22Rv1 (cell line): ENCODE results near the gene MMP3.

ENCODE experiments used
- H3K27ac ChIP-seq: fragments of 450-650 bp; 2 replicates; pipeline ENCODE4 v1.5.1; 2017
- CTCF ChIP-seq: fragments of 450-650 bp; IDR thresholded peaks from 2 replicates; pipeline ENCODE4 v1.5.1; 2017; ENCODE audit warnings: mild to moderate bottlenecking
- ZFX ChIP-seq: fragments of 450-650 bp; IDR thresholded peaks from 2 replicates; pipeline ENCODE4 v1.6.1; 2017; ENCODE audit warnings: antibody characterized with exemption, borderline replicate concordance

Gene MMP3

DNA sequence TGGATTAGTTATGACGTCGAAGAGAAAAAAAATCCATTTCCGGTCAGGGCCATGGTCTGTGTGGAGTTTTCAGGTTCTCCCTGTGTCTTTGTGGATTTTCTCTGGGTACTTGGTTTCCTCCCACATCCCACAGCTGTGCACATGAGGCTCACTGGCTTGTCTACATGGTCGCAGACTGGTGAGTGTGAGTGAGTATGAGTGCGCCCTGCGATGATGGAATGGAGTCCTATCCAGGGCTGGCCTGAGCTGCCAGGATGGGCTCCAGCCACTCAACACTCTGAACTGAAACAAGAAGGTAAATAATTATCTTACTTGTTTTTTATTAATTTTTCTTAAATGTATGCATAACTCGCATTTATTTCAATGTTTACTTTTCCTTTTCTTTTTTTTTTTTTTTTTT, 10.8 kb downstream of the MMP3 start:
- H3K27ac ChIP-seq: no peak overlapping the region
- no peak for TF ChIP-seq ZFX
- no peak for TF ChIP-seq CTCF

- no peak for TF ChIP-seq ZFX
- no peak for TF ChIP-seq CTCF
- H3K27ac ChIP-seq: no peak overlapping the region
These were observed 11.6 kb downstream of the MMP3 start for GRCh38 chr11:102831489-102832440.

GRCh38 chr11:102831128-102831488, 12.3 kb downstream of the MMP3 start:
- TF ChIP-seq CTCF: no peak
- no peak for TF ChIP-seq ZFX
- H3K27ac ChIP-seq: no peak overlapping the region

DNA sequence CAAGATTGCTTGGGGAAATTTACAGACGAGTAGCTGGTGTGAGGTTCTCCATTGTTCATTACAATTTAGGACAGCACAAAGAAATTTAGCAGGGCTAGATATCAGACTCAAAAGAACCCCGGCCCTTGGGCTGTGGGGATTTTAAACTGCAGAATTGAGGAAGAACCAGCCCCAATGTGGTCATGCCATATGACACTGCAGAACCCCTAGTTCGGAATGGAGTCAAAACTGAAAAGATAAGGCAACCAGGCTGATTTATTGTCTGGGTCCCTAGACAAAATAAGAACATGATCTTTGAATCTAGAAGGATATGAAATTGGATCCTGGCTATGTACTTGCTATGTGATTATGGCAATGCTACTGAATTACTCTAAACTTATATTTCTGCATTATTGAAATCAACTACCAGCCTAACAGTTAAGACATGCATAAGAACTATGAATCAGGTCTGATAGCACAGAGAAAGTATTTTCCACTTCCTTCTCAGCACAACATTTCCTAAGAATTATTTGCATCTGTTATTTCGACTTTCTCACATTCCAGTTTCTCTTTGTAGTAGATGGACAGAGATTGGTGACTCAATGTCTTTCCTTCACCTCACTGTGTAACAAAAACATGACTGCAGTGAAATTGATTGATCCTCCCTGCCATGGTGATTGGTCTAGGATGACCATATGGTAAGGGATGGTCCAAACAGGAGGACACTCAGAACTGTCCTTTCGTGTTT, 13.2 kb downstream of the MMP3 start:
- no peak for TF ChIP-seq CTCF
- TF ChIP-seq ZFX: no peak
- no peak overlapping the region for H3K27ac ChIP-seq

- H3K27ac ChIP-seq: no peak overlapping the region
These were observed 14.0 kb downstream of the MMP3 start for GRCh38 chr11:102829316-102830000.

GRCh38 chr11:102824556-102824955, 18.9 kb downstream of the MMP3 start:
- TF ChIP-seq CTCF (no peak), ZFX (no peak)

More at GRCh38 chr11:102829316-102830000, 14.0 kb downstream of the MMP3 start:
- TF ChIP-seq ZFX (no peak), CTCF (no peak)

More at GRCh38 chr11:102824556-102824955, 18.9 kb downstream of the MMP3 start:
- no peak overlapping the region for H3K27ac ChIP-seq
